ENCODE data around the gene CFAP77.
"Not testable (repeated sequence)": the region's sequence is repeated elsewhere in the genome, so short reads cannot be mapped to it uniquely, and the experiment has no call there.

GRCh38 chr9:132377769-132378168 is 32.2 kb upstream of the CFAP77 start:
- TF ChIP-seq CTCF (IDR thresholded peaks at IDR 0.05; ENCODE audit: low read depth, low read length); POLR2A (IDR thresholded peaks at IDR 0.05; ENCODE audit: extremely low read depth, insufficient read length); MYC (IDR thresholded peaks at IDR 0.05; ENCODE audit: low read depth, low read length); MAX (IDR thresholded peaks at IDR 0.05; ENCODE audit: low read depth, low read length): not testable (repeated sequence)

All from NB4 (cell line).